ENCODE data around the gene MYDGF. TPM values are rescaled to one million over a fixed set of nuclear protein-coding genes. Genes with fewer than 3 reads are reported as not detected.

Gene MYDGF
- polyA plus RNA-seq, 10 donors: 44.7 to 90.4 (median 56.5) TPM

DNA sequence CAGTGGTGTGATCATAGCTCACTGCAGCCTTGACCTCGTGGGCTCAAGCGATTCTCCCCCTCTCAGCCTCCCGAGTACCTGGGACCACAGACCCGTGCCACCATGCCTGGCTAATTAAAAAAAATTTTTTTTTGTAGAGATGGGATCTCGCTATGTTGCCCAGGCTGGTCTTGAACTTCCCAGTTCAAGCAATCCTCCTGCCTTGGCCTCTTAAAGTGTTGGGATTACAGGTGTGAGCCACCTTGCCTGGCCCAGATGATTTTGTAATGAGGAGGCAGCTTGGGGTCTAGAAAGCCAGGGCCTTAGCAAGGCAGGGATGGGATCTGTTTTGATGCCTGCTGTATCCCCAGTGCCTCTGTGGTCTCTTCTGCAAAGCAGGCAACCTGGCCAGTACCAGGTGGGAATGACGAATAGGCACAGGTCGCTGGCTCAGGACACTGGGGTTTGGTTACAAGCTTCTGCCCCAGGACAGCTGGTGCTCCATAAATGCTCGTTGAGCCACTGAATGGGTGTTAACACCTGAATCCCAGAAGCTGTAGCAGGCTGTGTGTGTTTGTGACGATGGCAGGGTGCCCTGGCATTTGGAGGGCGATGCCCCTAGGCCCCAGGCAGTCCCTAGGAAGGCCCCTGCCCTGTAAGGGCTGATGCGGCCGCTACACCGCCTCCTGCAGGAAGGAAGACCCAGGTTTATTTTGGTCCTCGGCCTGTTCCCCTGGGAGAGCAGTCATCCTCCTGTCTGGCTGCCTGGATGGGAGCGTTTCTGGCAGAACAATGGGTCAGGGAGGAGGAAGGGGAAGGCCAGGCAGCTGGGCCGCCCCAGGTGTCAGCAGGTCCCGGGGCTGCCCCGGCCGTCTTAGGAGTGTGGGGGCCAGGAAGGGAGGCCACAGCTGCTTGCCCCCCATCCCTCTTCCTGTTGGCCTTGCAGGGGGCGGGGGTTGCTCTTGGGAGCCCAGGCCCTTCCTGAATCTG, 22.2 kb downstream of the MYDGF start:
- DNase-seq: peak in 2 of 3 donors; percentile 58 to 88

DNA sequence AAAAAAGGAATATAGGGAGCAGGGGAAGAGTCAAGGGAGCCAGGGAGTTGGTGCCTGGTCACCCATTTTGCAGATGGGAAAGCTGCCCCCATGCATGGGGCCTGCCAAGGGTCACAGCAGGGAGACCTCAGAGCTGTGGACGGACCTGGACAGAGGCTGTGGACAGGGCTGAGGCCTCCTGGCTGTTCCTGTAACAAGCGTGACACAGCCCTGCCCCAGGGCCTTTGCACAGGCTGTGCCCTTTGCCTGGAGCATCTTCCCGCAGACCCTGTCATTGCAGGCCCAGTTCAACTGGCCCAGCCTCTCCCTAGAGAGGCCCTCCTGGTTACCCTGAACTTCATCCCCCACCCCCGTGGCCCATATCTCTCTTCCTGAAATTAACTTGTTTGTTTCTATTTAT, 24.4 kb downstream of the MYDGF start:
- DNase-seq: no peak

DNA sequence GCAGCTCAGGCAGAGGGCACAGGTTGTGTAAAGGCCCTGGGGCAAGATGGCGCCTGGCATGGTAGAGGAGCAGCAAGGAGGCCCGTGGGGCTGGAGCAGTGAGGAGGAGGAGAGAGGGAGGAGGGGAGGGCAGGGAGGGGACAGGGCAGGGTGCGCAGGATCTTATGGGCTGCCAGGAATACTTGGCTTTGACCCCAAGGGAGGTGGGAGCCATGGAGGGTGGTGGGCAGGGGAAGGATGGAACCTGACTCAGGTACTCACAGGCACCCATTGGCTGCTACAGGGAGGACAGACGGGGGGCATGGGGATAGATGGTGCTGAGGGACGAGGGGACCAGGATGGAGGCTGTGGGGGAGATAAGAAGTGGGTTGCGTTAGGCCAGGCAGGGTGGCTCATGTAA, 27.5 kb downstream of the MYDGF start:
- no peak for DNase-seq

DNA sequence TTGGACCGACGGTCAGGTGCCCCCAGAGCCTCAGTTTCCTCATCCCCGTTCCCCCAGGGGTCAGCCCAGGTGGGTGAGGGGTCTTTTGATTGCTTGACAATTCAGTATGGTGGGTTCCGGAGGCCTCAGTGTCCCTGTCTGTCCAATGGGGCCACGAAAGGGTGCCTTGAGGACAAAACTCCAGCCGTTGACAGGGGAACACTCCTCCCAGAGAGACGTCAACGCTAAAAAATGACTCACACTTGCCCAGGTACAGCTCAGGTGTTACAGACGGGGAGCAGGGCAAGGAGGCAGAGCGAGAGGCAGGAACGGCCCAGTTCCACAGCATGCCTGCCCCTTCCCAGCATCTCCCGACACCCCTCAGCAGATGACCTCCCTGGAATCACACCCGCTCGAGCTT, 29.0 kb downstream of the MYDGF start:
- DNase-seq: no peak

DNA sequence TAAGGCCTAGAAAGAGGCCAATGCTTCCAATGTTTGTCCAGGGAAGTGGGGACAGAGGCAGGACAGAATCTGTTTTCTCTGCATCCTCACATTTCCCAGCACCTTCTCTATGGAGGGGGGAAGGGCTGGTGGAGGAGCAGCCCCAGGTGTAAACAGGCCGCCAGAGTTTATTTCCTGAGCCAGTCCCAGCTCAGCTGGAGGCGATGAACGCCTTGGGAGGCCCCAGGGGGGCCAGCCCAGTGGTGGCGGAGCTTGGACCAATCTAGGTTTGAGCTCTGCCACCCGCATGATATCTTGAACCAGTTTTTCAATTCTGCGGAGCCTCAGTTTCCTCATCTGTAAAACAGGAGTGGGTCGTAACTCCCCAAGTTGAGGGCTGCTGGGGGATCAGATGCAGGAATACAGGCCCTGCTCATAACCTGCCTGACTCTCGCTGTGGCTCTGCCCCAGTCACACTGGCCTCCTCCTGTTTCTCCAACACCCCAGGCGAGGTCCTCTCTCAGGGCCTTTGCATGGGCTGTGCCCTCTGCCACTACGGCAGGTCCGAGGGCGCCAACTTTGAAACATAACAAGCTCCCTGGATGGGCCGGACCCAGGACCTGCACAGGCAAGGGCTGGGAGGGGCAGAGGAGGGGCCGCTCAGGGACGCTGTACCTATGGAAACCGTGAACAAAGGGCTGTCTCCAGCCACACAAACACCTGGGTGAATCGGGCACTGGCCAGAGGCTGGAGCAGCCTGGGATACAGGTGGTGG, 29.7 kb downstream of the MYDGF start:
- no peak for DNase-seq

DNA sequence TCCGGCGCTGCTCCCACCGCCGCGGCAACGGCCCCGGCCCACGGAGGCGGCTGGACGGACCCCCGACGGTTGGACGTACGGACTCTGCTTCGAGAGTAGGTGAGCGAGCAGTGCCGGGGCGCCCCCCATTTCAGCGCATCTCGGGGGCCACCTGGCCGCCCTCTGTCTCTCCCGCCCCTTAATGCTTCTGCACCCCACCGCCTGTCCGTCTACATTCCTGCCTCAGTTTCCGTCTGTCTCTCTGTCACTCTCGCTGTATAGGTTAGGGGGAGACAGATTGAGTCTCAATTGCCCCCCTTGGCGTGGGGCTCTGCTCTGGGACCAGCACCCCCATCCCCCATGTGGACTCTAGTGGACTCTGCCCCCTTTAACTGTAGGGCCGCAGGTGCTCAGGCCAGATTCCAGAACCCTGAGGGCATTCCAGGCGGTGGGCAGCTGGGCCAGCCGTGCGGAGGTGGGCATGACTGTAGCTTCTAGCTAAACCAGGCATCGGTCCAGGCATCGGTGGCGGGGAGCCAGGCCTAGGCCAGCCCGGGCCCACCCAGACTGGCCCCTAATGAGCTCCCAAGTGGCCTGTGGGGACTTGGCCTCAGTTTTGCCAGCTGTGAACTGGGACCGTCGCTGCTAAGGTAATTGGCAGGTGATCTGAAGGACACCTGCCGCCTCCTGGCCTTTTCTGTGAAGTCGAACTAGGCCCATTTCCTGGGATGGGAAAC, 30.5 kb downstream of the MYDGF start:
- DNase-seq: peak in 1 of 3 donors; percentile 67

DNA sequence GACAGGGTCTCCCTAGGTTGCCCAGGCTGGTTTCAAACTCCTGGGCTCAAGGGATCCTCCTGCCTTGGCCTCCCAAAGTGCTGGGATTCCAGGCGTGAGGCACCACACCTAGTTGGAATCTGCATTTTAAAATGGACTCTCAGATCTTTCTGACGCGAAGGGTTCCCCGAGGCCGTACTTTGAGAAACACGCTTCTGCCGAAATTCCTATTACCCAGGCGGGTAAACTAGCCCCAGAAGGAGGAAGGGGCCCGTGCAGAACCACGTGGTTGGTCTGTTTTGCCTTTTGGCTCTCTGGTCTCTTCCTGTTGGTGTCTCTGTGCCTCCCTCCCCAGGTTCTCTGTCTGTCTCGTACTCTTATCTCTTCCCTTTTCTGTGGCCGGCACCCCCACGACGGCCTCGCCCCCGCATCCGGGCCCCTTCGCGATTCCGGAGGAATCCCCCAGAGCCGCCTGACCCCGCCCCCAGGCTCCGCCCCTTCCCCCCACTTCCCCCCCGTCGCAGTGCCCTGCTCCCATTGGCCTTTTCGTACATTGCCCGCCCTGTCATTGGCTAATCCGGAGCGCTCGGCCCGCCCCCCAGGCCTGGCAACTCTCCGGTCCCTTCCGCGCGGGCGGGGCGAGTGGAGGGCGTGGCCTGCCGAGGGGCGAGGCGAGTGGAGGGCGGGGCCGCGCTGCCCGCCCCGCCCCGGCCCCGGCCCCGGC, 31.2 kb downstream of the MYDGF start, which contains the start of gene TNFAIP8L1:
Gene TNFAIP8L1 (plus strand): TSS at position 689 of the 703 bp plus-strand sequence. CDS start 12,354 bp downstream, outside the sequence.
- DNase-seq: peak; percentile 94 to 95 (median 95)

DNA sequence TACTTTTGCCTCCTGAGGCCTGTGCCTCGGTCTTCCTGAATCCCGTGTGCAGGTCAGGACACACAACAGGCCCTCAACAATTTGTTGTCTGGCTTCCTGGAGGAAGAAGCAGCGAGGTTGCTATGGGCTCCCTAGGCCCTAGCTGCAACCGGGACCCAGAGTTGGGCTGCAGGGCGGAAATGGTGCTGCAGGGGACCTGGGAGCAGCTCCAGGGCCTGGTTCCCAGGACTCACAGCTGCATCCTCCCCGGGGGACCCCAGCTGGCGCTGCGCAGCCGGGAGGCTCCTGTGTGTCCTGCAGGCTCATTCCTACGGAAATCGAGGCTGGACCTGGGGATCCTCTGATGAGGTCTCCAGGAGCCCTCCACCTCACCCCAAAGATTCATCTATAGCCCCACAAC, 31.8 kb downstream of the MYDGF start:
- DNase-seq: peak in 2 of 3 donors; percentile 46 to 81

DNA sequence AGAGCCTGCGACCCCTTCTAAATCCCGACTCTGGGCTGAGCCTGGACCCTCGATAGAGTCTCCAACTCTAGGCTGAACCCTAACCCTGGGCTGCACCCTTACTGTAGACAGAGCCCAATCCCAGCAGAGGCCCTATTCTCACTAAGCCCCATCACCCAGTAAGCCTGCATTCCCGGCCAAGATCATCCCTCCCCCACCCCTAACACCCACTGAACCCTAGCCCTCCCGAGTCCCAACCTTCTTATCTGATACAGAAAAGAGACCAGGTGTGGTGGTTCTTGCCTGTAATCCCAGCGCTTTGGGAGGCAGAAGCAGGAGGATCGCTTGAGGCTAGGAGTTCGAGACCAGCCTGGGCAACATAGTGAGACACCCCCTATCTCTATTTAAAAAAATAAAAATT, 33.4 kb downstream of the MYDGF start:
- DNase-seq: no peak

DNA sequence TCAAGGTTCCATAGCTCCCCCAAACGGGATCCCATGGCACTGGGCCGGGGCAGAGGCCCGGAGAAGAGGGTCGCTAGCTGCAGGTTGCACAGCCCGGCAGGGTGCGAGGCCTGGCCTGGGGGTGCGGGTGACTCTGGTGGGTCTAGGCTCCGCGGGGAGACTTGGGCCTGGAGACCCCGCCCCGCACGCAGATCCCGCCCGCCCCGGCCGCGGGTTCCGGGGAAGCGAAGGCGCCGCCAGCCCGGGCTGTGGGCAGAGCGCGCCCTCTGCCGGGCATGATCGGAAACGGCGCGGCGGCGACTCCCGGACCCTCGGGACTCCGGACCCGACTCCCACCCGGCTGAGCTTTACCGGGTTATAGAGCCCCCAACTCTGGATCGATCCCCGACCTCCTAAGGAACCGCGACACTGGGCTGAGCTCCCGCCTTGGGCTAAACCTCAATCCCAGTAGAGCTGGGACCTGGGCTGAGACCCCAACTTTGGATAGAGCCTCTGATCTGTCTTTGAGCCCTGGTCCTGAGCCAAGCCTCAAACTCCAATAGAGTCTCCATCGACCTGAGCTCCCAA, 33.9 kb downstream of the MYDGF start:
- DNase-seq: peak in 2 of 3 donors; percentile 76 to 87

DNA sequence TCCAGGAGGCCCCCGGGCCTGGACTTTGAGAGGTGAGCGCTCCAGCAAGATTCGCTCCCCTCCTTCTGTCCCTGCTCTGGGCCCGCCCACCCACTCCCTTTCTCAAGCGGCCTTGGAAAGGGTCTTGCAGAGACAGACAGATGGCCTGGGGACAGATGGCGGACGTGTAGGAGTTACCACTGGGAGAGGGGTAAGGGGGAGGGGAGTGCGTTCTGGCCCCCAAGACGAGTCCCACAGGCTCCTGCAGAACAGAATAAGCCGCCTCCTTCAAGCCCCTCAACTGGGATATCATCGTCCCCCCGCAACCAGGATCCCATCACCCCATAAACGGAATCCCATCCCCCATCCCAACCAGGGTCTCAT, 34.4 kb downstream of the MYDGF start:
- DNase-seq: no peak

DNA sequence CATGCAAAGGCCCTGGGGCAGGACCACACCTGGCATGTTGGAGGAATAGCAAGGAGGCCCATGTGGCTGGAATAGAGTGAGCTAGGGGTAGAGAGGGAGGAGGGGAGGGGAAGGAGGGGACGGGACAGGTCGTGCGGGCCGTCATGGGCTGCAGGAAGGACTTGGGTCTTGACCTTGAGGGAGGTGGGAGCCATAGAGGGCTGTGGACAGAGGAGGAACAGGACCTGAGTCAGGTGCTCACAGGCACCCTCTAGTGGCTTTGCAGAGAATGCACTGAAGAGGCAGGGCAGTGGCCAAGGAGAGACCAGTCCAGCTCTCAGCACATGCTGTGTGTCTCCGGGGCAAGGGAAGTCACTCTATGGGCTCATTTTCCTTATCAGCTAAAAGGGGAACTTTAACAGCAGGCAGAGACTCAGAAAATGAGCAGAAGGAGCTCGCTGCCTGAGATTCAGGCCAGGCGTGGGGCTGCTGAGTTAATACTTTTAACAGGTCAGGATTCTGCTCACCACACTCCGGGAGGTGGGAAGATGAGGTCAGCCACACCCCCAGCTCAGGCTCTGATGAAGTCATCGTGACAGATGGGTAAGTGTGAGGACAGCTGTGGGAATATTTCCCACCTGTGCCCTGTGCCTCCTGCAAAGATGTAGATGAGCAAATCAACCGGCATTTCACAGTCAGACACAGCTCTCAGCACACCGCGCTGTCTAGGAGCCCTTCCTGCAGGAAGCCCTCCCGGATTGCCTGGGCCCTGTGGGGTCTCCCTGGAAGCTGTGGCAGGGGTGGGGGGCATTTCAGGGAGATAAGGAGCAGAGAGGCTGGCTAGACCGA, 36.8 kb downstream of the MYDGF start:
- DNase-seq: peak in 2 of 3 donors; percentile 36 to 68

DNA sequence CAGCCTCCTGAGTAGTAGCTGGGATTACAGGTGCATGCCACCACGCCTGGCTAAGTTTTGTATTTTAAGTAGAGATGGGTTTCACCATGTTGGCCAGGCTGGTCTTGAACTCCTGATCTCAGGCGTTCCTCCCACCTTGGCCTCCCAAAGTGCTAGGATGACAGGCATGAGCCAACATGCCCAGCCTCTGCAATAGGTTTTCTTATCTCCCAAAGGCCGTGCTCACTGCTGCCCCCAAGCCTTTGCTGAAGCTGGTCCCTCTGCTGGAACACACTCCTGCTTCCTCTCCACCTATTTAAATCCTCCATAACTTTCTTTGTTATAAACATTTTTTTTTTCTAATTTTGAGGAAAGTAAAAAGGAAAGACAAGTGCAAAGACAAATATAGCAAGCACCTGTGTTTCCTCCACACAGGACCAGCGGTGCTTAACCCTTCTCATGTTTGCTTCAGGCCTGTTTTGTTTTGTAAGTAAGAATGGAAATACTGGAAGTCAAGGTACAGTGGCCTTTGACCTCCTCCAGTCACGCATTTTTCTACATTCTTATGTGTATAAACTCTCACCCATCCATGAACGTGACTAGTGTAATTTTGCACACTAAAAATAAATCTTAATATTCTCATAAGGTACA, 45.3 kb downstream of the MYDGF start:
- DNase-seq: no peak

DNA sequence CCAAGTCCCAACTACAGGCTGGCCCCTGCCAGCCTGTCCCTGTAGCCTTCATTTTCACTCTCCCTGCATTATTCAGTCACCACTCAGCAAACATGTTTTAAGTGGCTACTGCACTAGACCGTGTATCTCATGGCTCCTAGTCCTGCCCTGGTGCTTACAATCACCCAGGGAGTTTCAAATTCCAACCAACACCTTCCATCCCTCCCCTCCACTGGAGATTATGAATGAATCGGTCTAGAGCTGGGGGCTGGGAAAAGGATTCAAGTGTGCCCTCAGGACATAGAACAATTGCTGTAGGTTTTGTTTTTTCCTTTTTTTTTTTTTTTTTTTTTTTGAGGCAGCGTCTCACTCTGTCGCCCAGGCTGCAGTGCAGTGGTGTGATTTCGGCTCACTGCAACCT, 45.8 kb downstream of the MYDGF start:
- DNase-seq: no peak

DNA sequence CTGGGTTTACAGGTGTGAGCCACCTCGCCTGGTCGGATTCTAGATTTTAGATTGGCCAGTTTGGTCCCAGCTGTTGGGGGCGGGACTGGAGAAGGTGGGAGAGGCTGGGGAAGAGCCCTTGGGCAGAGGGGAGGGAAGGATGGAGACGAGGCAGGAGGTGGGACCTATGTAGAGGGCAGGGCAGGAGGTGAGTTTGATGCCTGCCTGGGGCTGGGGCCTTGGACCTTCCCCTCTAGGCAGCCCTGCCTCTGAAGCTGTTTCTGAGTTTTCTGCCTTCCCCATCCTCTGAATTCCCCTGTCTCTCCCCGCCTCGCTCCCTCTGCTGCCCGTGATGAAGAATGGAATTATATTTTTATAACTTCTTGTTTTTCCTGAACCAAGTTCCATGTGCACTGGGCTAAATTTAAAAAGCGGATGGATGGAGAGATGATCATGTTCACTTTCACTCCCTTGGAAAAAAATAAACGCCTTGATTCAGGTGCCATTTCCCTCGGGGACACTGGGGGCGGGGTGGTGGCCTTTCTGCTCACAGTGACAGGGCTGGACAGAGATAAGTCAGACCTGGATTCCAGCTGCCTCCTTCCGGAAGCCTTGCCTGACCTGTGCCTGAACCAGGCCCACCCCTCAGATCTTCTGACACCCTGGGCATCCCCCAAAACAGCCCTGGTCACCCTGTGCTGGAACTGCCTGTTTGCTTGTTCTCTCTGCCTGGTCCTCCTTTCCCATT, 47.3 kb downstream of the MYDGF start:
- DNase-seq: no peak

DNA sequence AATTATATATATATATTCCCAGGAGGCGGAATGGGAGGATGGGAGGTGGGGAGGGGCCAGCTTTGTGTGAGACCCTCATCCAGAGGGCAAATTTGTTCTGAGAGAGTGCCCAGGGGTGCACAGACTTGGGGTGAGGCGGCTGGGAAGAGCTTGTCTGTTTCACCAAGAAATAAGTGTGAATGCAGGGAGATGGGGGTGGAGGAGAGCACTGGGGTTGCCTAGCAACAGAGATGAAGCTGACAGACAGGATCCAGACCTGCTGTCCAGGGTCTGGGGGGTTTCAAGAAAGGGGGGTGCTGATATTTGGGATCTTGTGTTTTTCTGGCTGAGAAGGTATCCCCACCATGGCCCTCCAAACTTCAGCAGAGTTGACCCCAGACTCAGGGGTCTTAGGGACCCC, 49.5 kb downstream of the MYDGF start:
- DNase-seq: no peak

DNA sequence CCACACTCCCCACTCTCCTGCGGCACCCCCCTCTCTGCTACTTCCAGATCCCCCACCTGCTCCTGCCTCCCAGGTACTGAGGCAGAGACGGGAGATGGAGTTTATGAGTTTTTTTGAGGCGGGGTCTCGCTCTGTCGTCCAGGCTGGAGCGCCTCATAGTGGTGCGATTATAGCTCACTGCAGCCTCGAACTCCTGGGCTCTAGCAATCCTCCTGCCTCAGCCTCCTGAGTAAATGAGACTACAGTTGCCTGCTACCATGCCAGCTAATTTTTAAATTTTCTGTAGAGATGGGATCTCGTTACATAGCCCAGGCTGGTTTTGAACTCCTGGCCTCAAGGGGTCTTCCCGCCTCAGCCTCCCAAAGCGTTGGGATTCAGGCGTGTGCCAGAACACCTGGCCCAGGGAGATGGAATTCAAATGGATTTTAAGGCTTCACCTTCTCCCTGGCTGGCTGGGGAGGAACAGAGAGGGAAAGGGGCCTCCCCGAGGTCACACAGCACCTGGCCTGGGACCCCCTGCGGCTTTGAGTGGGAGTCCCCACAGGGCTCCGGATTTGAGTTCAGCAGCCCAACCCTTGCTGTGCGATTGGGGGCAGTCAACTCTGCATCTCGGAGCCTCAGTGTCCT, 50.4 kb downstream of the MYDGF start:
- no peak for DNase-seq

DNA sequence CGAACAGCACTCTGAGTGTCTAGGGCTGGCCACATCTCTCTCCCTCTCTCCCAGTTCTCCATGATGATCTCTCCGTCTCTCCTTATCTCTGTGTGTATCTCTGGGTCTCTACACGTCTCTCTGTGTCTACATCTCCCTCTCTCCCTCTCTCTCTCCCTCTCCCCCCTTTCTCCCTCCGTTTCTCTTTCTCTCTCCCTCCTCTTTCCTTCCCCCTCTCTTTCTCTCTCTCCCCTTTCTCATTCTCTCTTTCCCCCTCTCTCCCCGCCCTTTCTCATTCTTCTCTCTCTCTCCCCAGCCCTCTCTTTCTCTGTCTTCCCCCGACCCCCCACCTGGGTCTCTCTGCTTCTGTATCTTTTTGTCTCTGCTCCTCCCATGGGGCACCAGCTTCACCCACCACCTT, 52.1 kb downstream of the MYDGF start:
- no peak for DNase-seq

All from muscle of back (tissue), 11 donors.